Subcutaneous abdominal adipose tissue (tissue), 5 donors: ENCODE data around the gene RPRML.
A peak's percentile ranks its signal among the peaks of the same experiment; 100 is the strongest.

ENCODE experiments used
- H3K27ac ChIP-seq: one replicate; pipeline ENCODE4 v1.7.0; 2013; ENCODE audit warnings: low read depth, mild to moderate bottlenecking, inconsistent platforms, low read length, moderate library complexity
- H3K27me3 ChIP-seq, 5 donors: one replicate each; pipeline ENCODE4 v1.7.0; 2013; ENCODE audit warnings: low read length in 5 of 5, inconsistent platforms in 1 of 5; ENCODE audit not compliant: control insufficient read depth in 5 of 5, insufficient read depth in 4 of 5
- H3K36me3 ChIP-seq, 5 donors: one replicate each; pipeline ENCODE4 v1.7.0; 2013; ENCODE audit warnings: low read length in 5 of 5; ENCODE audit not compliant: control insufficient read depth in 5 of 5, insufficient read depth in 5 of 5
- H3K4me1 ChIP-seq, 5 donors: one replicate each; pipeline ENCODE4 v1.7.0; 2013; ENCODE audit warnings: low read length in 5 of 5, mild to moderate bottlenecking in 3 of 5, moderate library complexity in 1 of 5; ENCODE audit not compliant: control insufficient read depth in 5 of 5, insufficient read depth in 5 of 5
- H3K4me3 ChIP-seq, 5 donors: one replicate each; pipeline ENCODE4 v1.7.0; 2013; ENCODE audit warnings: low read length in 5 of 5, low read depth in 1 of 5
- H3K9ac ChIP-seq, 5 donors: one replicate each; pipeline ENCODE4 v1.7.0; 2013; ENCODE audit warnings: low read length in 5 of 5, mild to moderate bottlenecking in 4 of 5, moderate library complexity in 3 of 5
- H3K9me3 ChIP-seq, 5 donors: one replicate each; pipeline ENCODE4 v1.7.0; 2013; ENCODE audit warnings: low read length in 5 of 5; ENCODE audit not compliant: control insufficient read depth in 5 of 5
- donor health status: healthy.
- donor health status: healthy.
- donor health status: healthy.
- donor health status: healthy.
- donor health status: healthy.

RPRML gene

GRCh38 chr17:46940692-46941404 lies 38.2 kb downstream of the RPRML start:
- Histone ChIP-seq H3K36me3 (peaks cover 7 to 53% (median 50%) of the 10 kb centered on the region in 5 donors), H3K9me3 (no peaks in the 10 kb centered on the region), H3K27me3 (no peaks in the 10 kb centered on the region), H3K4me1 (peaks cover 3 to 22% (median 18%) of the 10 kb centered on the region in 5 donors), H3K9ac (no peak overlapping the region), H3K4me3 (no peak overlapping the region), H3K27ac (no peak overlapping the region)

DNA sequence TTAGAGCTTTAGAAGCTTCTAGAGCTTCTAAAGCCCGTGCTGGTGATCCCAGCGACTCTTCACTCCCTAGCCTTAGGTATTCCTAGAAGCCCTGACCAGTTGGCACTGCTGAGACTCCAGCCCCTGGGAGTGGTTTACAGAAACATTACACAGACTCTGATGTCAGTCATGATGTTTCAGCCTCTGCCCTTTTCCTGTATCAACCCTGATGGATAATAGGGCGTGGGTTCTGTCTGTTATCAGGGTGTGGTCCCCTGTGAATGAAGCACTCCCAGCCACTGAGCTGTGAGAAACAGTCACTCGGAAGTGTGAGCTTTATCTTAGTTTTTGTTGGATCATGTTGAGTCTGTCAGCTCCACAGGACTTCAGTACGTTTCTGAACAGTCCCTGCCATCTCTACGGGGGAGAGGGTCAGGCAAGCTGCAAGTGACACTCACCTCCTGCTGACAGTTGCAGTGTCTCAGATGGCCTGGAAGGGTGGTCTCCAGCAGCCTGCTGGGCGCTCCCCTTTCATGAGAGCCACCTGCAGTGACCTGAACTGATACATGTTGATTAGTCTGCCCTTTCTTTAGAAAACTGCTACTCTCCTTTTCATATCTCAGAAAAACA lies 43.3 kb downstream of the RPRML start:
- H3K27ac ChIP-seq: no peak overlapping the region
- H3K36me3 ChIP-seq: peaks cover 28 to 99% (median 95%) of the 10 kb centered on the region in 5 donors
- H3K9ac ChIP-seq: peak overlapping the region in 1 of 5 donors; percentile 3

DNA sequence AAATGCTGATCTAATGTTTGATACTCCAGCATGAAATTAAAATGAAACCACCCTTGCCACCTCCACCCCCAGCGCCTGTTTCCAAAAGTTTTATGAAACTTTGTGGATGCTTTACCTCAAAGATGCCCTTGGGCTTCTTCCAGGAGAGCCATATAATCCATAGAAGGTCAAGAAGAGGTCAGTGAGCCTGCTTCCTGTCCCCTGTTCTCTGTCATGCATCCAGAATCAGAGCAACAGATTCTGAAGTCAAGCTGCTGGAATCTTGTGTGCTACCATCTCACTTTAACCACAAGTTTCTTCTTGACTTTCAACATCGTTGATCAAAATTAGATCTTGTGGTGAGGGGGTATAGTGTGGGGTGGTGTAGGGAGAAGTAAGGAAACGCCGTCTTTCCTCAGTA lies 47.5 kb downstream of the RPRML start:
- no peak overlapping the region for H3K27ac ChIP-seq
- H3K9me3 ChIP-seq: no peaks in the 10 kb centered on the region
- no peak overlapping the region for H3K4me3 ChIP-seq
- no peak overlapping the region for H3K9ac ChIP-seq
- H3K4me1 ChIP-seq: peaks cover 0 to 14% (median 7%) of the 10 kb centered on the region in 5 donors
- peaks cover 24 to 79% (median 70%) of the 10 kb centered on the region in 5 donors for H3K36me3 ChIP-seq
- no peaks in the 10 kb centered on the region for H3K27me3 ChIP-seq

More for the DNA sequence above, 43.3 kb downstream of the RPRML start:
- Histone ChIP-seq H3K27me3 (no peaks in the 10 kb centered on the region), H3K4me3 (no peak overlapping the region), H3K4me1 (peaks cover 0 to 3% (median 0%) of the 10 kb centered on the region in 5 donors), H3K9me3 (no peaks in the 10 kb centered on the region)

DNA sequence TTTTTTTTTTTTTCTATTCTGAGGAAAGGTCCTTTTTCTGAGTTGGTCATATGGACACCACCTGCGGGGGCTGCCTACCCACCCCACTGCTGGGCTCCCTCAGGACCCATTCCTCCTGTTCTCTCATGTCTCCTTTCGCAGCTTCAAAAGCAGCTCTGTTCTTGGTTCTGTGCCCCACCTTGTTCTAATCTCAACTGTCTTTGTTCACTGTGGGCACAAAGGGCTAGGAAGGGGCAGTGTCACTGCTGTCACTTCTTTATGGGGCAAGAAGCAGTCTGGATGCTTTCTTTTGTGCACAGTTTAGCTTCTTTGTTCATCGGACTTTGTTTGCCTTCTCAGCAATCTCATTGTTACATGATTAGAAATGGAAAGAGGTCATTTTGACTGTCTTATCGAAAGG lies 49.0 kb downstream of the RPRML start:
- Histone ChIP-seq H3K4me3 (no peak overlapping the region), H3K9me3 (no peaks in the 10 kb centered on the region), H3K36me3 (peaks cover 20 to 64% (median 54%) of the 10 kb centered on the region in 5 donors), H3K27ac (no peak overlapping the region), H3K4me1 (peaks cover 0 to 21% (median 11%) of the 10 kb centered on the region in 5 donors), H3K27me3 (no peaks in the 10 kb centered on the region), H3K9ac (no peak overlapping the region)

- H3K9ac ChIP-seq: no peak overlapping the region
- peaks cover 0 to 27% (median 18%) of the 10 kb centered on the region in 5 donors for H3K4me1 ChIP-seq
- no peak overlapping the region for H3K4me3 ChIP-seq
- no peaks in the 10 kb centered on the region for H3K9me3 ChIP-seq
- H3K27ac ChIP-seq: no peak overlapping the region
- H3K36me3 ChIP-seq: peaks cover 16 to 58% (median 48%) of the 10 kb centered on the region in 5 donors
- H3K27me3 ChIP-seq: no peaks in the 10 kb centered on the region
Observed at GRCh38 chr17:46929413-46929812, 49.6 kb downstream of the RPRML start.

GRCh38 chr17:46928467-46929261 lies 50.4 kb downstream of the RPRML start:
- peaks cover 4 to 35% (median 25%) of the 10 kb centered on the region in 5 donors for H3K4me1 ChIP-seq

More at GRCh38 chr17:46928467-46929261, 50.4 kb downstream of the RPRML start:
- Histone ChIP-seq H3K27me3 (no peaks in the 10 kb centered on the region), H3K27ac (no peak overlapping the region), H3K4me3 (no peak overlapping the region), H3K9me3 (no peaks in the 10 kb centered on the region), H3K36me3 (peaks cover 16 to 50% (median 40%) of the 10 kb centered on the region in 5 donors), H3K9ac (no peak overlapping the region)
